Thyroid gland (tissue), 4 donors: ENCODE results near the gene PLA2G10.
"Not testable (repeated sequence)": the region's sequence is repeated elsewhere in the genome, so short reads cannot be mapped to it uniquely, and the experiment has no call there.

ENCODE experiments used
- POLR2A ChIP-seq, 2 donors: fragments of 450-650 bp; IDR thresholded peaks; one replicate each; pipeline ENCODE4 v1.6.1; 2017; ENCODE audit warnings: antibody characterized with exemption in 2 of 2, mild to moderate bottlenecking in 2 of 2, moderate library complexity in 1 of 2
- TF ChIP-seq, protein P1 (sequence below), 6 experiments: fragments of 200-600 bp in 3 of 6; fragments of 450-650 bp in 3 of 6; sonication (generic) in 3 of 6; IDR thresholded peaks; one replicate each; pipeline ENCODE4 v1.5.1; 2016 to 2019; ENCODE audit warnings: antibody characterized with exemption in 6 of 6, mild to moderate bottlenecking in 2 of 6, inconsistent platforms in 1 of 6, moderate library complexity in 1 of 6

DNA sequence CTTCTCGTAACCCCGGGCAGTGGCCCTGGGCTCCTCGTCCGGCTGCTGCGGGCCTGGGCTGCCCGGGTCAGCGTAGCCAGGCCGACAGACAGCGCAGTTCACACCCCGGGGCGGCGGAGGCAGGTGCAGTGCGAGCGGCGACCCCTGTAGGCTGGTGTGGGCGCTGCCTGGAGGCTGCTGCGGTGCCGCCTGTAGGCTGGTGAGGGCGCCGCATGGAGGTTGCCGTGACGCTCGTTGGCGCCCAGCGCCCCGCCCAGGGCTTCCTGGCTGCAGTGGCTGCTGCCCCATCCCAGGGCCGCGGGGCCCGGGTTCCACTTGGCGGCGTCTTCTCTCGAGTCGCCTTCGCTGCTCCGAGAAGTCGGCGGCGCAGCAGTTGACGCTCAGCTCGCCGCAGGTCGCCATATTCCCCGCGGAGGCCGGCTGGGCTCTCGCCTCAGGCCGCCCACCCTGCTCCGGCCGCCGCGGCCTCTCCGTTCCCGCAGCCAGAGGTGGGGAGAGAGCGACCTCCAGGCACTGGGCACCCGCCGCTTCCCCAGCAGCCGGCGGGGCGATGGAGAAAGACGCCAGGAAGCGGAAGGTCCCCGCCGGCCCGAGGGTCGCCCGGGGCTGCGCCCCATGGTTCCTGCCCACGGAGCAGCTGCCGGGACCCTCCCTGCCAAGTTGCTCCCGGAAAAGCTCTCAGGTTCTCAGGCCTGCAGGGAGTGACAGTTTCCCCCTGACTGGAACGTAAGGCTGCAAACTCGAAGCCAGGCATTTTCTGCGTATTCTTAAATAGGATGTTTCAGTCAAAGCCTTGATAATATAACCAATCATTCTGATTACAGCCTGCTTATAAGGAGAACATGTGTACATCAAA lies 9.3 kb upstream of the PLA2G10 start, which contains the start of gene NPIPA3:
- TF ChIP-seq POLR2A (IDR thresholded peaks at IDR 0.05) = not testable (repeated sequence)
- TF ChIP-seq, protein P1, sequence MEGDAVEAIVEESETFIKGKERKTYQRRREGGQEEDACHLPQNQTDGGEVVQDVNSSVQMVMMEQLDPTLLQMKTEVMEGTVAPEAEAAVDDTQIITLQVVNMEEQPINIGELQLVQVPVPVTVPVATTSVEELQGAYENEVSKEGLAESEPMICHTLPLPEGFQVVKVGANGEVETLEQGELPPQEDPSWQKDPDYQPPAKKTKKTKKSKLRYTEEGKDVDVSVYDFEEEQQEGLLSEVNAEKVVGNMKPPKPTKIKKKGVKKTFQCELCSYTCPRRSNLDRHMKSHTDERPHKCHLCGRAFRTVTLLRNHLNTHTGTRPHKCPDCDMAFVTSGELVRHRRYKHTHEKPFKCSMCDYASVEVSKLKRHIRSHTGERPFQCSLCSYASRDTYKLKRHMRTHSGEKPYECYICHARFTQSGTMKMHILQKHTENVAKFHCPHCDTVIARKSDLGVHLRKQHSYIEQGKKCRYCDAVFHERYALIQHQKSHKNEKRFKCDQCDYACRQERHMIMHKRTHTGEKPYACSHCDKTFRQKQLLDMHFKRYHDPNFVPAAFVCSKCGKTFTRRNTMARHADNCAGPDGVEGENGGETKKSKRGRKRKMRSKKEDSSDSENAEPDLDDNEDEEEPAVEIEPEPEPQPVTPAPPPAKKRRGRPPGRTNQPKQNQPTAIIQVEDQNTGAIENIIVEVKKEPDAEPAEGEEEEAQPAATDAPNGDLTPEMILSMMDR (IDR thresholded peaks at IDR 0.05) = not testable (repeated sequence)
